ENCODE data around the gene TCN2.
"Not testable (repeated sequence)": the region's sequence is repeated elsewhere in the genome, so short reads cannot be mapped to it uniquely, and the experiment has no call there.

TCN2 gene

DNA sequence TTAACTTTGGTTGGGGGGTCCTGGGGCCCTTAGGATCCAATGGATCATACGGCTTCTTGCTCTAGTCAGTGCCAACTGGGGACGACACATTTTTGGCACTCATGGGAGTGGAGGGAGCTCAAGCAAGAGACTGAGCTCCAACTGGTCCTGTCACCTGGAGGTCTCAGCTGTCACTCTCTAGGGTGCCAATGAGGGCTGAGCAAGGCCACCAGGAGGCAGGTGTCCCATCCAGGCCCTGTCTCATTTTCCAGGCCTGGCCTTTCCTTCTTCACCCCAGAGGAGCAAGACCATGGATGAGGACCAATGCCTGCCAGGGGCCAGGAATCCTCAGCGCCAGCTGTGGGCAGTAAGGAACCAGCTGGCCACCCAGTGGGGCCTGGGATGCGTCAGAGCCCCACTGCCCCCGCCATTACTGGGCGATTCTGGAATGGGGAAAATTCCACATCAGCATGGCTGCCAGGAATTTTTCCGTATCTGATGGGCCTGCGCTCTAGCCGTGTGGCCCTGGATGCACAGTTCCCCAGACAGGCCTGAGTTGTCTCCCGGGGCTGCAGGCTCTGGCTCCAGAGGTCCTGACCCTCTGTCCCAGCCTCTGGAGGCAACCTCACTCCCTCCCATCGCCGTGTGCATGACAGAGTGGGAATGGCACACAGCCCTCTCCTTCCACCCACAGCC is 31.8 kb upstream of the TCN2 start:
- peak in 8 of 10 donors; percentile 35 to 92 (median 57) for DNase-seq
- intact Hi-C loops (cut with DNase I): no loop called here

DNA sequence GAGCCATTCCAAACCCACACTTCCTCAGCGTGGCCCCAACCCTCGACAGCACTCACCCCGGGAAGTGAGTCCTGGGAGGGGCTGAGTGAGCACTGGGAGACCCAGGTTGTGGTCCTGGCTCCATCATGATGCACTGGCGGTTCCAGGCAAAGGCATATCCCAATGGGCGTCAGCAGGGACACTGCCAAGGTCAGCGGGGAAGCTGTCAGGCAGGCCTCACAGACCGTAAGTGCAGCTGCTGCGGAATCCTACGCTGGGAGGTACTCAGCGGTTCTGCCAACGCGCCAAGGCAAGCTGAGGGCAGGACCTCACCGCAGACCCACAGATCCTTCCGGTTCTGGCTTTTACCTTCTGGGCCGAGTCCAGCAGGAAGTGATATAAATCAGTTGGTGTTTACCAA is 31.1 kb upstream of the TCN2 start:
- peak in 2 of 10 donors; percentile 76 to 78 for DNase-seq
- intact Hi-C loops (cut with DNase I): no loop called here

- intact Hi-C loops (cut with DNase I): no loop called here
- peak in 2 of 10 donors; percentile 44 to 65 for DNase-seq
These were observed 28.5 kb upstream of the TCN2 start for GRCh38 chr22:30578481-30578880.

DNA sequence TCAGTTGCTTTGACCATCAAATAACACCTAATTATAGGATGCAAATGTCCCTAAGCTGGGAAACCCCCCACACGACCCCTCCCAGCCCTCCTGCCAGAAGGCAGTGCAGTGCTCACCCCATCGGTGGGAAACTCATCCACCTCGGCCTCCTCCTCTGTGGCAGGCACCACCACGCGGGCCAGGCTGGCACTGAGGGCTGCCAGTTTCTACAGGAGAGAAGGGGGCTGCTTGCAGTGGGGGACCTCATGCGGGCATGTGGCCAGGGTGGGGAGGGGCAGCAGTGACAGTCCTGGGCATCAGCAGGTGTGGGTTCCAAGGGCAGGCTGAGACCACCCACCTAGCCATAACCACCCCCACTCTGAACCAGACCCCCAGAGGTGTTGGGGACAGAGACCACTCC is 26.1 kb upstream of the TCN2 start:
- intact Hi-C loops (cut with DNase I): no loop called here

DNA sequence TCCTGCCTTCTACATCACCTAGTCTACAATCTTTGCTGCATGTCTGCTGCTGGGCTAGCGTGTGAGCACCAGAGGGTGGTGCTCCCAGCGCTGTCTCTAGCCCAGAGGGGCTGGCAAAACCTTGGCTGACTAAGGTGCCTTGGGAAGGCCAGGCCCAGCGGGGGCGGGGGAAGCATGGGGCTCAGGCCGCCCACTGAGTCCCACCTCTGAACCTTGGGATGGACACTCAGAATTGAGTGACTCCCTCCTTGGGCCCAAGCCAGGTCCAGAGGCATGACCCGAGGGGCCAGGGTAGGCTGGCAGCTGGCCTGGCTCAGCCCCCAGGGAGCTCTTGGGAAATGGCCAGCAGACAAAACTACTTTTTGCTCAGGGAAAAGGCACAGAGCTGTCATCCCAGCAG is 24.9 kb upstream of the TCN2 start:
- intact Hi-C loops (cut with DNase I): no loop called here

More for the DNA sequence above, 26.1 kb upstream of the TCN2 start:
- peak in 2 of 10 donors; percentile 49 to 62 for DNase-seq

DNA sequence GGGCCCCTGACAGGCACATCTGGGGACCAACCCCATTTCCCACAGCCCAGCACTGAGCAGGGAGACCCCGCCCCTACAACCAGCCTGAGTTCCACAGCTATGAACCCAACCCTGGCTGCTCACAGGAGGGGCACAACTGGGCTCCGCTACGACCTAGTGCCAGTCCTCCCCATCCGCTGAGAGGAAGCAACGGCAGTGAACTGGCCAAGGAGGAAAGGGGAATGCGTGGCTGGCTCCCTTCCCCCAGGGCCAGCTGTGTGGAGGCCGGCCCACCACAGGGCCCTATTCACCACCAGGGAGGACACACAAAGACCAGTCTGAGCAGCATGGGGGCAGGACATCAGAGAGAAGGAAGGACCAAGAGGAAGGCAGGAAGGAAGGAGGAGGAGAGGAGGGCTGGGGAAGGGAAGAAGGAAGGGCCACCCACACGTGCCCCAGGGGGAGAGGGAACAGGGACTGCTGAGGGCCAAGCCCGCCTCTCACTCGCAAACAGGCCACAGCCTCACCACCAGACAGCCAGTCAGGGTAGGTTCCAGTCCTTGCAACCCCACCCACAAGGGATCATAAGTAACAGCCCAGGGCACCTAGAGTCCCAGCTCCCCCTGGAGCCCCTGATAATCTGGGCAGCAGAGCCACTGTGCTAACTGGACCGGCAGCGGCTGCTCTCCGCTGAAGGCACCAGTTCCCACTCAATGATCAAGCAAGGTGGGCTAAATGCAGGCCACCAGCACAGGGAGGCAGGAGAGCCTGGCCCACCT is 24.0 kb upstream of the TCN2 start:
- peak in 7 of 10 donors; percentile 29 to 94 (median 48) for DNase-seq
- intact Hi-C loops (cut with DNase I): no loop called here

More for the DNA sequence above, 24.9 kb upstream of the TCN2 start:
- peak in 2 of 10 donors; percentile 39 to 59 for DNase-seq

GRCh38 chr22:30584441-30584840 is 22.5 kb upstream of the TCN2 start:
- intact Hi-C loops (cut with DNase I): no loop called here
- DNase-seq: peak in 2 of 10 donors; percentile 67 to 78

DNA sequence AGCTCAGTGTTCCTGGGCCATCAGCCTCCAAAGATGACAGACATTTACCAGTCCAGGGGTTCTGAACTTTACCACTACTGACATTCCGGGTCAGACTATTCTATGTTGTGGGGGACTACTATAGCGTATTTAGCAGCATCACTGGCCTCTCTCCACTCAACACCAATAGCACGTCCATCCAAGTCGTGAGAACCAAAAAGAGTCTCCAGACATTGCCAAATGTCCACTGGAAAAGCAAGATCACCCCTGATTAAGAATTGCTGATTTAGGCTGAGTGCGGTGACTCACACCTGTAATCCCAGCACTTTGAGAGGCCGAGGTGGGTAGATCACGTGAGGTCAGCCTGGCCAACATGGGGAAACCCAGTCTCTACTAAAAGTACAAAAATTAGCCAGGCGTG is 20.6 kb upstream of the TCN2 start:
- intact Hi-C loops (cut with DNase I): no loop called here
- DNase-seq: no peak

- intact Hi-C loops (cut with DNase I): no loop called here
- peak in 1 of 10 donors; percentile 6 for DNase-seq
These were observed 15.8 kb upstream of the TCN2 start for GRCh38 chr22:30591191-30591587.

GRCh38 chr22:30591588-30592359 is 15.2 kb upstream of the TCN2 start, which contains the start of gene PES1:
Gene PES1 (minus strand): TSS chr22:30591910. CDS start chr22:30591833, 77 bp downstream.
- DNase-seq: peak; percentile 92 to 99 (median 95)
- intact Hi-C loops (cut with DNase I): no loop called here

- intact Hi-C loops (cut with DNase I): not testable (repeated sequence)
These were observed 14.6 kb upstream of the TCN2 start for GRCh38 chr22:30592360-30592713.

GRCh38 chr22:30596199-30596598 is 10.8 kb upstream of the TCN2 start:
- peak in 1 of 10 donors; percentile 5 for DNase-seq
- intact Hi-C loops (cut with DNase I): no loop called here

More at GRCh38 chr22:30592360-30592713, 14.6 kb upstream of the TCN2 start:
- not testable (repeated sequence) for DNase-seq

GRCh38 chr22:30596886-30597285 is 10.1 kb upstream of the TCN2 start:
- intact Hi-C loops (cut with DNase I): no loop called here
- peak in 2 of 10 donors; percentile 66 to 68 for DNase-seq

GRCh38 chr22:30598986-30599385 is 8.0 kb upstream of the TCN2 start:
- DNase-seq: peak in 1 of 10 donors; percentile 6
- intact Hi-C loops (cut with DNase I): no loop called here

- intact Hi-C loops (cut with DNase I): no loop called here
- no peak for DNase-seq
These were observed 6.1 kb upstream of the TCN2 start for GRCh38 chr22:30600921-30601320.

DNA sequence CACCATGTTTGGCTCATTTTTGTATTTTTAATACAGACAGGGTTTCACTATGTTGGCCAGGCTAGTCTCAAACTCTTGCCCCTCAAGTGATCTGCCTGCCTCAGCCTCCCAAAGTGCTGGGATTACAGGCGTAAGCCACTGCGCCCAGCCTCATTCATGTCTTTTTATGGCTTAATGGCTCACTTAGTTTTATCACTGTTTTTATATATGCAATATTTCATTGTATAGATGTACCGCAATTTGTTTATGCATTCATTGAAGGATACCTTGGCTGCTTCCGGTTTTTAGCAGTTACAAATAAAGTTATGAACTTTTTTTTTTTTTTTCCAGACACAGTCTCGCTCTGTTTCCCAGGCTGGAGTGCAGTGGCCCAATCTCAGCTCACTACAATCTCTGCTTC is 5.5 kb upstream of the TCN2 start:
- intact Hi-C loops (cut with DNase I): no loop called here
- DNase-seq: no peak

GRCh38 chr22:30602049-30602448 is 4.9 kb upstream of the TCN2 start:
- DNase-seq: peak in 1 of 10 donors; percentile 8
- intact Hi-C loops (cut with DNase I): no loop called here

- DNase-seq: peak in 1 of 10 donors; percentile 12
- intact Hi-C loops (cut with DNase I): no loop called here
These were observed 3.2 kb upstream of the TCN2 start for GRCh38 chr22:30603801-30604200.

- DNase-seq: peak in 2 of 10 donors; percentile 1 to 10
- intact Hi-C loops (cut with DNase I): no loop called here
These were observed 2.3 kb upstream of the TCN2 start for GRCh38 chr22:30604723-30605122.

DNA sequence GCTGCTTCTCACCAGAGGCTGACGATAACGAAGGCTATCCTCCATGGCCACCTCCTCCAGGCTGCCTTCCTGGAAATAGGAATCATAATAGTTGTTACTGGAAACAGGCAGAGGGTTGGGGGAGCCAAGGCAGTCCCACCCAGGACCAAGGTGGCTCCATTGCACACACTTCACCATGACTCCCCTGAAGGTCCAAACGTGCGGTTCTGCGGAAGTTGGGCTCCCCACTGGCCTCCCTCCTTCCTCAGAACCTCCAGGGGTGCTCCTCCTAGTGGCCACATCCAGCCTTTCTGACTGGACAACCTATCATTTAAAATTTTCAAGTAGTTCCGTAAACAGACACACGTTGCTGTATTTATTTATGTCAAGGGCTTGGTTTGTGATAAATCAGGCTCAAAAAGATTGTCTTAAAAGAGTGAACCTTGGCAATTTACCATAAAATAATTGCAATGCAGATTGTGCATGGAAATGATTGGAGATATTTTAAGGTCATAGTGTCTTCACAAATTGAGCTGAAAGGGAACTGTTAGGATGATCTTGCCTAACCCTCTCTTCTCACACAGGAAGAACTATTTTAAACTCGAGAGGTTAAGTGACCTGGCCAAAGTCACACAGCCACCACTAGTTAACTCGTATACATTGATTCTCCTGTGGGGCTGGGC is 1.4 kb upstream of the TCN2 start:
- intact Hi-C loops (cut with DNase I): no loop called here
- peak in 6 of 10 donors; percentile 40 to 88 (median 50) for DNase-seq

All from posterior cingulate gyrus (tissue), 11 donors.